ENCODE data around the gene XG. TPM values are rescaled to one million over a fixed set of nuclear protein-coding genes. Genes with fewer than 3 reads are reported as not detected.
"Not testable (repeated sequence)": the region's sequence is repeated elsewhere in the genome, so short reads cannot be mapped to it uniquely, and the experiment has no call there.

The XG gene
- total RNA-seq, 4 donors from 2014 or later, result 0.12 to 3.5 (median 0.28) TPM; not detected in 1

- ATAC-seq (ENCODE audit: low FRiP score), result no peak
- no peak for DNase-seq (ENCODE audit: low spot score)
- no peak for TF ChIP-seq CTCF (IDR thresholded peaks at IDR 0.05)
Observed at GRCh38 chrX:2717312-2717711, 34.5 kb upstream of the XG start.

GRCh38 chrX:2718821-2719220, 33.0 kb upstream of the XG start:
- ATAC-seq (ENCODE audit: low FRiP score), result no peak
- no peak for TF ChIP-seq CTCF (IDR thresholded peaks at IDR 0.05)
- no peak for DNase-seq (ENCODE audit: low spot score)

GRCh38 chrX:2719774-2720447, 31.9 kb upstream of the XG start:
- ATAC-seq (ENCODE audit: low FRiP score) (no peak), DNase-seq (ENCODE audit: low spot score) (no peak)
- no peak for TF ChIP-seq CTCF (IDR thresholded peaks at IDR 0.05)

- ATAC-seq (ENCODE audit: low FRiP score), result no peak
- DNase-seq (ENCODE audit: low spot score), result no peak
- TF ChIP-seq CTCF (IDR thresholded peaks at IDR 0.05), result no peak
Observed at GRCh38 chrX:2723286-2723879, 28.5 kb upstream of the XG start.

GRCh38 chrX:2727264-2727663, 24.6 kb upstream of the XG start:
- not testable (repeated sequence) for ATAC-seq (ENCODE audit: low FRiP score); DNase-seq (ENCODE audit: low spot score)

GRCh38 chrX:2732076-2732475, 19.8 kb upstream of the XG start:
- no peak for DNase-seq (ENCODE audit: low spot score)
- TF ChIP-seq CTCF (IDR thresholded peaks at IDR 0.05), result no peak
- ATAC-seq (ENCODE audit: low FRiP score), result no peak

- ATAC-seq (ENCODE audit: low FRiP score), result no peak
- DNase-seq (ENCODE audit: low spot score), result no peak
- no peak for TF ChIP-seq CTCF (IDR thresholded peaks at IDR 0.05)
Observed at GRCh38 chrX:2732649-2733048, 19.2 kb upstream of the XG start.
